K562 (cell line): ENCODE results near the gene MACROD2. TPM values are rescaled to one million over a fixed set of nuclear protein-coding genes. Genes with fewer than 3 reads are reported as not detected.

Experiments used
- ATAC-seq: fragments of 200-7000 bp; cut with Tn5 transposase; 3 replicates; pipeline ENCODE4 v1.9.1; 2020; ENCODE audit warnings: moderate library complexity
- BruUV-seq: library from RNA; stranded (reverse); fragments of 400-500 nt; replicated peaks from 2 replicates; lab custom pipeline; 2021; lab: Mats Ljungman, UMichigan
- CTCF ChIA-PET: fragments of 300-600 bp; formaldehyde crosslinking; extraction: SDS; loops from one replicate; lab custom pipeline; 2021; ENCODE audit warnings: low intra/inter-chr PET ratio; lab: Yijun Ruan, JAX
- POLR2A ChIA-PET: fragments of 300-600, 350-650 bp; sonication (Branson Sonifier 250); formaldehyde crosslinking; extraction: SDS; loops from one replicate; lab custom pipeline; 2021; ENCODE audit warnings: antibody characterized with exemption, inconsistent platforms; lab: Yijun Ruan, JAX
- DNase-seq, 4 experiments: peaks; one replicate each; pipeline versions ENCODE4 v3.0.0 to v3.0.0-alpha.2; 2011 to 2018; ENCODE audit warnings: low spot score in 3 of 4, mixed read lengths in 3 of 4; ENCODE audit errors: extremely low read depth in 1 of 4
- FAIRE-seq: peaks from 2 replicates; lab custom pipeline; 2011; peaks lifted over from hg19 to GRCh38; lab: Jason Lieb, UNC
- H2AFZ ChIP-seq: 2 replicates; pipeline ENCODE4 v1.6.0; 2011; ENCODE audit warnings: low read depth, low read length, control low read depth, inconsistent platforms
- H3K27ac ChIP-seq: fragments of 200-600 bp; 3 replicates; pipeline ENCODE4 v1.8.0; 2011; ENCODE audit warnings: low read depth, mild to moderate bottlenecking, control low read depth, inconsistent platforms, low read length, moderate library complexity, mixed read lengths; ENCODE audit errors: extremely low read depth
- H3K27me3 ChIP-seq, 2 experiments: fragments of 300-600 bp in 1 of 2; 2 replicates in 1 of 2; 3 replicates in 1 of 2; pipeline versions ENCODE4 v1.6.0 to v1.8.0; 2011; ENCODE audit warnings: inconsistent platforms in 2 of 2, low read length in 2 of 2, mild to moderate bottlenecking in 1 of 2, mixed read lengths in 1 of 2, moderate library complexity in 1 of 2; ENCODE audit not compliant: control insufficient read depth in 2 of 2, insufficient read depth in 2 of 2
- H3K36me3 ChIP-seq: fragments of 300-600 bp; 3 replicates; pipeline ENCODE4 v1.8.0; 2011; ENCODE audit warnings: mild to moderate bottlenecking, low read length, inconsistent platforms; ENCODE audit not compliant: control insufficient read depth, insufficient read depth
- H3K4me1 ChIP-seq, 2 experiments: fragments of 200-600 bp in 1 of 2; replicated peaks in 1 of 2; 2 replicates in 1 of 2; 3 replicates in 1 of 2; pipeline versions ENCODE4 v1.5.1 to v1.8.0; 2011; ENCODE audit warnings: inconsistent platforms in 2 of 2, low read length in 2 of 2, mild to moderate bottlenecking in 1 of 2, mixed read lengths in 1 of 2, moderate library complexity in 1 of 2; ENCODE audit not compliant: control insufficient read depth in 2 of 2, insufficient read depth in 2 of 2
- H3K4me2 ChIP-seq: 2 replicates; pipeline ENCODE4 v1.6.1; 2011; ENCODE audit warnings: low read length, control low read depth, inconsistent platforms, mixed read lengths; ENCODE audit not compliant: insufficient read depth
- H3K4me3 ChIP-seq: fragments of 200-600 bp; sonication (generic), shearing (Covaris generic); 2 replicates; pipeline ENCODE4 v1.5.1; 2016; ENCODE audit warnings: control low read depth, inconsistent platforms
- H3K79me2 ChIP-seq: fragments of 200-600 bp; 3 replicates; pipeline ENCODE4 v1.8.0; 2011; ENCODE audit warnings: low read length, inconsistent platforms; ENCODE audit not compliant: control insufficient read depth, insufficient read depth
- H3K9ac ChIP-seq, 2 experiments: 2 replicates each; pipeline versions ENCODE4 v1.6.0 to v1.6.1; 2011; ENCODE audit warnings: low read depth in 2 of 2, low read length in 2 of 2, control low read depth in 1 of 2, inconsistent platforms in 1 of 2, mild to moderate bottlenecking in 1 of 2, mixed read lengths in 1 of 2; ENCODE audit not compliant: insufficient read depth in 1 of 2
- H3K9me1 ChIP-seq: one replicate; pipeline ENCODE4 v1.6.0; 2011; ENCODE audit warnings: inconsistent platforms, mild to moderate bottlenecking, low read length, moderate library complexity; ENCODE audit not compliant: control insufficient read depth, insufficient read depth
- H3K9me3 ChIP-seq: replicated peaks from 2 replicates; pipeline ENCODE4 v1.5.1; 2011; ENCODE audit warnings: low read depth, low read length, inconsistent platforms; ENCODE audit not compliant: control insufficient read depth, insufficient read depth
- H4K20me1 ChIP-seq: replicated peaks from 2 replicates; pipeline ENCODE4 v1.6.1; 2011; ENCODE audit warnings: low read length, inconsistent platforms, mixed read lengths; ENCODE audit not compliant: control insufficient read depth, insufficient read depth
- ATF1 ChIP-seq, 2 experiments: fragments of 450-650 bp in 1 of 2; IDR thresholded peaks; 2 replicates each; pipeline ENCODE4 v1.6.1; 2016; ENCODE audit warnings: missing compliant biosample characterization in 1 of 2, missing genetic modification characterization in 1 of 2
- CBFA2T2 ChIP-seq: fragments of 450-650 bp; conservative IDR thresholded peaks from 2 replicates; pipeline ENCODE4 v1.6.1; 2017; ENCODE audit warnings: mild to moderate bottlenecking
- CLOCK ChIP-seq: fragments of 250-450 bp; sonication (Bioruptor Pico); IDR thresholded peaks from 2 replicates; pipeline ENCODE4 v1.4.0; 2020; ENCODE audit warnings: mild to moderate bottlenecking, moderate library complexity, borderline replicate concordance
- E2F1 ChIP-seq: sonication (generic); formaldehyde crosslinking; IDR thresholded peaks from 2 replicates; pipeline ENCODE4 v1.8.1; 2023; ENCODE audit warnings: mild to moderate bottlenecking, missing genetic modification reagents, moderate library complexity
- KAT2B ChIP-seq: IDR thresholded peaks from one replicate; pipeline ENCODE4 v1.6.1; 2012; ENCODE audit warnings: low read depth, mild to moderate bottlenecking, control low read depth, inconsistent platforms, low read length, moderate library complexity
- MITF ChIP-seq: IDR thresholded peaks from 2 replicates; pipeline ENCODE4 v1.6.1; 2014; ENCODE audit warnings: antibody characterized with exemption
- NKRF ChIP-seq: fragments of 450-650 bp; IDR thresholded peaks from 2 replicates; pipeline ENCODE4 v1.6.1; 2016; ENCODE audit warnings: borderline replicate concordance
- UBTF ChIP-seq, 2 experiments: IDR thresholded peaks; 2 replicates each; pipeline ENCODE4 v1.6.1; 2012; ENCODE audit warnings: improper control_type of control experiment in 2 of 2, low read depth in 2 of 2, low read length in 2 of 2, borderline replicate concordance in 1 of 2
- XRCC3 ChIP-seq: fragments of 450-650 bp; IDR thresholded peaks from 2 replicates; pipeline ENCODE4 v1.6.1; 2017; ENCODE audit warnings: mild to moderate bottlenecking, moderate library complexity
- ZNF23 ChIP-seq: fragments of 250-450 bp; sonication (Bioruptor Pico); IDR thresholded peaks from 2 replicates; pipeline ENCODE4 v1.4.0; 2020; ENCODE audit warnings: mild to moderate bottlenecking
- ZNF583 ChIP-seq: fragments of 250-450 bp; sonication (Bioruptor Pico); IDR thresholded peaks from 2 replicates; pipeline ENCODE4 v1.4.0; 2020
- WGBS: fragments of 100-300 bp; shearing (Covaris generic); methylation state at CpG from one replicate; pipeline ENCODE4 v1.1.6; 2016; ENCODE audit warnings: low coverage, mixed read lengths; ENCODE audit not compliant: insufficient coverage; ENCODE audit errors: missing lambda C conversion rate; 5-methylcytosine and 5-hydroxymethylcytosine counted together
- in situ Hi-C: fragments of 300-500 bp; cut with MboI; formaldehyde crosslinking; loops from 4 replicates; pipeline ENCODE4 v1.15.0; 2018; ENCODE audit warnings: inconsistent platforms, mixed read lengths
- intact Hi-C: fragments of 100-400 bp; cut with micrococcal nuclease; formaldehyde crosslinking; loops from 2 replicates; pipeline ENCODE4 v1.14.2; 2022
- polyA plus RNA-seq, 8 experiments: library from polyadenylated mRNA; depleted of rRNA in 4 of 8; stranded (reverse) in 5 of 8; unstranded in 3 of 8; fragments of >200 nt; fragmentation: Nextera tagmentation in 2 of 8; fragmentation: Illumina TruSeq in 1 of 8; extraction: Ambion mirVana in 2 of 8; extraction: Trizol in 1 of 8; gene quantifications; 2 replicates each; pipeline versions ENCODE4 v1.2.1 to v1.2.3, GENCODE V29; 2011 to 2014; ENCODE audit warnings: inconsistent platforms in 1 of 8, missing spikeins in 1 of 8
- total RNA-seq, 7 experiments: library from RNA; depleted of rRNA in 6 of 7; stranded (reverse); fragments of >200 nt in 6 of 7; fragmentation: Illumina TruSeq in 2 of 7; extraction: Trizol in 2 of 7; gene quantifications; 2 replicates each; pipeline versions ENCODE4 v1.2.1 to v1.2.3, GENCODE V29; 2011 to 2021; ENCODE audit warnings: low replicate concordance in 1 of 7

The MACROD2 gene
- total and polyA plus RNA-seq, 9 of the 15 experiments (the other 6 are each of a cell fraction or from before 2014, with no cell fraction given) = not detected

- no peak overlapping the region for H3K4me2 ChIP-seq
- no peak overlapping the region for H3K4me3 ChIP-seq
- no peaks in the 10 kb centered on the region for H3K4me1 ChIP-seq
- no peak for DNase-seq
- no peak overlapping the region for H2AFZ ChIP-seq
- no peaks in the 10 kb centered on the region for H3K79me2 ChIP-seq
- POLR2A ChIA-PET = no interaction called here
- H3K36me3 ChIP-seq = no peaks in the 10 kb centered on the region
- no peak for ATAC-seq
- H3K9ac ChIP-seq = no peak overlapping the region
- no TSS peak for BruUV-seq
- WGBS = 0% methylated on average over 2 of the region's 2 CpGs
- no peaks in the 10 kb centered on the region for H4K20me1 ChIP-seq
- intact Hi-C loops = no loop called here
- H3K27me3 ChIP-seq = no peaks in the 10 kb centered on the region
- in situ Hi-C loops = no loop called here
- CTCF ChIA-PET = no interaction called here
- no peaks in the 10 kb centered on the region for H3K9me1 ChIP-seq
- H3K27ac ChIP-seq = no peak overlapping the region
- no peaks in the 10 kb centered on the region for H3K9me3 ChIP-seq
- FAIRE-seq = no peak
- TF ChIP-seq CLOCK (CRISPR knock-in tag) (no peak), KAT2B (no peak), ATF1 (CRISPR knock-in tag; IDR thresholded peaks at IDR 0.05) (no peak), ATF1 (tag; IDR thresholded peaks at IDR 0.05) (no peak), E2F1 (CRISPR knock-in tag) (no peak), XRCC3 (no peak), NKRF (no peak), CBFA2T2 (no peak), MITF (no peak), UBTF (IDR thresholded peaks at IDR 0.05; ENCODE audit: borderline replicate concordance in 1 of 2, low read depth in 2 of 2, low read length in 2 of 2) (no peak), ZNF583 (no peak), ZNF23 (CRISPR knock-in tag) (no peak)
Observed at GRCh38 chr20:15579688-15580087, 1584.4 kb downstream of the MACROD2 start.
